GM18951 (cell line): ENCODE data around the gene YOD1.

Experiments
- POLR2A ChIP-seq: IDR thresholded peaks from 4 replicates; pipeline ENCODE4 v1.6.1; 2011; ENCODE audit warnings: mild to moderate bottlenecking; ENCODE audit not compliant: insufficient read length, insufficient read depth; ENCODE audit errors: extremely low read depth
- in situ Hi-C: fragments of 300-500 bp; cut with MboI; formaldehyde crosslinking; loops from one replicate; pipeline ENCODE4 v1.12.0; 2022; ENCODE audit warnings: low sequenced_read_pairs, mixed read lengths, inconsistent platforms; ENCODE audit not compliant: unreplicated experiment

Gene YOD1

GRCh38 chr1:207033302-207033701 is 17.7 kb downstream of the YOD1 start:
- no peak for TF ChIP-seq POLR2A
- in situ Hi-C loops, result no loop called here

- in situ Hi-C loops, result no loop called here
- TF ChIP-seq POLR2A, result no peak
These were observed 18.4 kb downstream of the YOD1 start, which contains the start of gene C1orf116 for GRCh38 chr1:207032528-207033017. Gene C1orf116 (minus strand): TSS chr1:207032756. CDS start chr1:207027598, 5,158 bp downstream.

- no peak for TF ChIP-seq POLR2A
- in situ Hi-C loops, result no loop called here
These were observed 19.3 kb downstream of the YOD1 start for GRCh38 chr1:207031632-207032264.

GRCh38 chr1:207031016-207031415 is 20.0 kb downstream of the YOD1 start:
- TF ChIP-seq POLR2A, result no peak
- in situ Hi-C loops, result no loop called here

- in situ Hi-C loops, result no loop called here
- TF ChIP-seq POLR2A, result no peak
These were observed 20.4 kb downstream of the YOD1 start for GRCh38 chr1:207030522-207031009.

GRCh38 chr1:207029701-207030521 is 21.1 kb downstream of the YOD1 start:
- TF ChIP-seq POLR2A, result no peak
- in situ Hi-C loops, result no loop called here

- in situ Hi-C loops, result no loop called here
- no peak for TF ChIP-seq POLR2A
These were observed 21.9 kb downstream of the YOD1 start for GRCh38 chr1:207028884-207029650.

- in situ Hi-C loops, result no loop called here
These were observed 23.1 kb downstream of the YOD1 start for GRCh38 chr1:207027921-207028320.

GRCh38 chr1:207027206-207027777 is 23.7 kb downstream of the YOD1 start:
- in situ Hi-C loops, result no loop called here
- no peak for TF ChIP-seq POLR2A

More at GRCh38 chr1:207027921-207028320, 23.1 kb downstream of the YOD1 start:
- TF ChIP-seq POLR2A, result no peak

GRCh38 chr1:207026104-207026534 is 24.9 kb downstream of the YOD1 start:
- no peak for TF ChIP-seq POLR2A
- in situ Hi-C loops, result no loop called here

GRCh38 chr1:207025146-207025880 is 25.7 kb downstream of the YOD1 start:
- in situ Hi-C loops, result no loop called here
- TF ChIP-seq POLR2A, result no peak
